GM12891 (cell line): ENCODE data around the gene FAM174B.

Experiments
- PAX5 ChIP-seq: IDR thresholded peaks from 2 replicates; pipeline ENCODE4 v1.6.1; 2011; ENCODE audit warnings: low read length, moderate library complexity, mild to moderate bottlenecking; ENCODE audit not compliant: insufficient read depth, severe bottlenecking
- POLR2A ChIP-seq: IDR thresholded peaks from 2 replicates; pipeline ENCODE4 v1.6.1; 2011; ENCODE audit warnings: low read depth, low read length, control low read depth
- POLR2AphosphoS5 ChIP-seq: IDR thresholded peaks from 2 replicates; pipeline ENCODE4 v1.6.1; 2011; ENCODE audit warnings: low read depth, low read length, control low read depth
- POU2F2 ChIP-seq: IDR thresholded peaks from 2 replicates; pipeline ENCODE4 v1.6.1; 2011; ENCODE audit warnings: low read depth, mild to moderate bottlenecking, control low read depth, low read length, moderate library complexity
- SPI1 ChIP-seq: IDR thresholded peaks from 2 replicates; pipeline ENCODE4 v1.6.1; 2011; ENCODE audit warnings: low read depth, low read length, control low read depth
- TAF1 ChIP-seq: IDR thresholded peaks from 2 replicates; pipeline ENCODE4 v1.6.1; 2011; ENCODE audit warnings: low read depth, low read length, control low read depth

GRCh38 chr15:92624401-92624991 is 31.1 kb downstream of the FAM174B start:
- TF ChIP-seq SPI1 (no peak), POU2F2 (no peak), TAF1 (no peak), POLR2AphosphoS5 (no peak), POLR2A (no peak), PAX5 (no peak)
